H9 (cell line): ENCODE results near the gene SMIM22. TPM values are rescaled to one million over a fixed set of nuclear protein-coding genes. Genes with fewer than 3 reads are reported as not detected.

ENCODE experiments used
- DNase-seq: peaks from one replicate; pipeline ENCODE4 v3.0.0-alpha.2; 2017
- H2AFZ ChIP-seq: one replicate; pipeline ENCODE4 v1.6.1; 2013; ENCODE audit warnings: mild to moderate bottlenecking, low read length, control low read depth, moderate library complexity
- H2AK5ac ChIP-seq: 2 replicates; pipeline ENCODE4 v1.6.1; 2013; ENCODE audit warnings: low read length, control low read depth, mixed read lengths; ENCODE audit not compliant: insufficient read length
- H2BK120ac ChIP-seq: one replicate; pipeline ENCODE4 v1.6.1; 2013; ENCODE audit warnings: low read depth, mild to moderate bottlenecking, low read length, control low read depth, inconsistent platforms; ENCODE audit not compliant: poor library complexity, severe bottlenecking
- H2BK12ac ChIP-seq: 2 replicates; pipeline ENCODE4 v1.6.1; 2013; ENCODE audit warnings: low read length, control low read depth, mixed read lengths, low read depth; ENCODE audit not compliant: insufficient read length
- H2BK15ac ChIP-seq: 2 replicates; pipeline ENCODE4 v1.6.1; 2013; ENCODE audit warnings: low read depth, low read length, control low read depth
- H2BK20ac ChIP-seq: one replicate; pipeline ENCODE4 v1.6.1; 2013; ENCODE audit warnings: low read depth, mild to moderate bottlenecking, low read length, control low read depth, inconsistent platforms; ENCODE audit not compliant: poor library complexity, severe bottlenecking
- H2BK5ac ChIP-seq: 2 replicates; pipeline ENCODE4 v1.6.1; 2013; ENCODE audit warnings: low read length, control low read depth, mixed read lengths; ENCODE audit not compliant: insufficient read length
- H3K14ac ChIP-seq: 2 replicates; pipeline ENCODE4 v1.6.1; 2013; ENCODE audit warnings: low read length, control low read depth; ENCODE audit not compliant: insufficient read depth
- H3K18ac ChIP-seq: 2 replicates; pipeline ENCODE4 v1.6.1; 2013; ENCODE audit warnings: low read depth, mild to moderate bottlenecking, mixed read lengths, low read length, control low read depth; ENCODE audit not compliant: insufficient read length
- H3K23ac ChIP-seq: 2 replicates; pipeline ENCODE4 v1.6.1; 2013; ENCODE audit warnings: low read length, control low read depth, mixed read lengths, low read depth; ENCODE audit not compliant: insufficient read length
- H3K23me2 ChIP-seq: 2 replicates; pipeline ENCODE4 v1.6.1; 2013; ENCODE audit warnings: low read depth, mild to moderate bottlenecking, mixed read lengths, low read length, control low read depth; ENCODE audit not compliant: insufficient read length, poor library complexity, severe bottlenecking
- H3K27ac ChIP-seq: 2 replicates; pipeline ENCODE4 v1.5.1; 2013; ENCODE audit warnings: low read length, control low read depth, mixed read lengths, low read depth; ENCODE audit not compliant: insufficient read length
- H3K27me3 ChIP-seq: 2 replicates; pipeline ENCODE4 v1.6.1; 2013; ENCODE audit warnings: low read length, control low read depth, inconsistent platforms; ENCODE audit not compliant: insufficient read depth
- H3K4ac ChIP-seq: 2 replicates; pipeline ENCODE4 v1.6.1; 2013; ENCODE audit warnings: low read depth, mild to moderate bottlenecking, control low read depth, inconsistent platforms, low read length, moderate library complexity
- H3K4me1 ChIP-seq: 2 replicates; pipeline ENCODE4 v1.6.1; 2013; ENCODE audit warnings: low read length, control low read depth, inconsistent platforms; ENCODE audit not compliant: insufficient read depth
- H3K4me2 ChIP-seq: 2 replicates; pipeline ENCODE4 v1.6.1; 2013; ENCODE audit warnings: low read length, control low read depth, mixed read lengths; ENCODE audit not compliant: insufficient read length, insufficient read depth
- H3K56ac ChIP-seq: 2 replicates; pipeline ENCODE4 v1.6.1; 2013; ENCODE audit warnings: low read depth, mild to moderate bottlenecking, mixed read lengths, low read length, control low read depth; ENCODE audit not compliant: insufficient read length
- H3K79me1 ChIP-seq: 2 replicates; pipeline ENCODE4 v1.6.1; 2013; ENCODE audit warnings: low read depth, mild to moderate bottlenecking, moderate library complexity, low read length, control low read depth, inconsistent platforms; ENCODE audit not compliant: insufficient read depth, poor library complexity, severe bottlenecking
- H3K79me2 ChIP-seq: 2 replicates; pipeline ENCODE4 v1.6.1; 2013; ENCODE audit warnings: low read length, control low read depth, inconsistent platforms; ENCODE audit not compliant: insufficient read depth
- H3K9ac ChIP-seq: 2 replicates; pipeline ENCODE4 v1.6.1; 2013; ENCODE audit warnings: low read length, control low read depth, mixed read lengths; ENCODE audit not compliant: insufficient read length; ENCODE audit errors: extremely low read depth
- H3K9me3 ChIP-seq: one replicate; pipeline ENCODE4 v1.6.1; 2013; ENCODE audit warnings: low read depth, low read length, inconsistent platforms; ENCODE audit not compliant: control insufficient read depth
- H3T11ph ChIP-seq: one replicate; pipeline ENCODE4 v1.6.1; 2013; ENCODE audit warnings: mild to moderate bottlenecking, low read length, control low read depth, inconsistent platforms
- H4K20me1 ChIP-seq: one replicate; pipeline ENCODE4 v1.6.1; 2013; ENCODE audit not compliant: control insufficient read depth, insufficient read length, insufficient read depth
- H4K5ac ChIP-seq: 2 replicates; pipeline ENCODE4 v1.6.1; 2013; ENCODE audit warnings: low read depth, mild to moderate bottlenecking, mixed read lengths, low read length, control low read depth; ENCODE audit not compliant: insufficient read length
- H4K8ac ChIP-seq: replicated peaks from 2 replicates; pipeline ENCODE4 v1.6.1; 2013; ENCODE audit warnings: low read length, control low read depth, mixed read lengths, low read depth; ENCODE audit not compliant: insufficient read length
- H4K91ac ChIP-seq: 2 replicates; pipeline ENCODE4 v1.6.1; 2013; ENCODE audit warnings: low read depth, mild to moderate bottlenecking, moderate library complexity, mixed read lengths, low read length, control low read depth; ENCODE audit not compliant: insufficient read length
- H3K27ac Mint-ChIP-seq, 3 experiments: 2 replicates in 2 of 3; 3 replicates in 1 of 3; pipeline ENCODE4 v1.8.0; 2020 to 2021; ENCODE audit warnings: mixed read lengths in 3 of 3, mild to moderate bottlenecking in 1 of 3, moderate library complexity in 1 of 3
- H3K27me3 Mint-ChIP-seq: 2 replicates; pipeline ENCODE4 v1.8.0; 2021; ENCODE audit warnings: low read depth, mild to moderate bottlenecking, moderate library complexity, mixed read lengths
- H3K36me3 Mint-ChIP-seq, 3 experiments: 2 replicates in 2 of 3; 3 replicates in 1 of 3; pipeline ENCODE4 v1.8.0; 2020 to 2021; ENCODE audit warnings: low read depth in 3 of 3, mixed read lengths in 3 of 3; ENCODE audit not compliant: insufficient read depth in 1 of 3
- H3K4me1 Mint-ChIP-seq, 2 experiments: 2 replicates each; pipeline ENCODE4 v1.8.0; 2020; ENCODE audit warnings: mixed read lengths in 2 of 2
- H3K4me3 Mint-ChIP-seq, 2 experiments: 2 replicates in 1 of 2; 3 replicates in 1 of 2; pipeline ENCODE4 v1.8.0; 2020 to 2021; ENCODE audit warnings: mild to moderate bottlenecking in 2 of 2, mixed read lengths in 2 of 2, moderate library complexity in 1 of 2
- H3K9me3 Mint-ChIP-seq, 2 experiments: 2 replicates in 1 of 2; 3 replicates in 1 of 2; pipeline ENCODE4 v1.8.0; 2020; ENCODE audit warnings: mild to moderate bottlenecking in 2 of 2, mixed read lengths in 2 of 2, moderate library complexity in 1 of 2
- CTCF ChIP-seq: fragments of 200-600 bp; sonication (generic); conservative IDR thresholded peaks from 3 replicates; pipeline ENCODE4 v1.8.0; 2021; ENCODE audit warnings: antibody characterized with exemption, mild to moderate bottlenecking
- WGBS: extraction: QIAGEN DNeasy Blood & Tissue Kit; methylation state at CpG from one replicate; pipeline ENCODE4 v1.1.7; 2013; ENCODE audit warnings: missing lambda C conversion rate, low lambda C conversion rate, mixed read lengths; ENCODE audit not compliant: insufficient read length; ENCODE audit errors: extremely low coverage; 5-methylcytosine and 5-hydroxymethylcytosine counted together
- total RNA-seq: library from RNA; stranded (reverse); gene quantifications from 2 replicates; pipeline ENCODE4 v1.2.1, GENCODE V29; 2021

Gene SMIM22
- total RNA-seq, 1 experiment from 2014 or later, result not detected

GRCh38 chr16:4836727-4837126 is 41.6 kb downstream of the SMIM22 start:
- H3K4me1 Mint-ChIP-seq, result no peaks in the 10 kb centered on the region
- H2AFZ ChIP-seq, result no peak overlapping the region
- H3K4me1 ChIP-seq, result no peaks in the 10 kb centered on the region

More at GRCh38 chr16:4836727-4837126, 41.6 kb downstream of the SMIM22 start:
- Histone ChIP-seq H3K79me1 (no peaks in the 10 kb centered on the region), H2AK5ac (no peak overlapping the region), H3K79me2 (peaks cover 3% of the 10 kb centered on the region; the same call in 1 of the 2 replicates), H3K4ac (no peak overlapping the region), H3K9ac (no peak overlapping the region), H3K14ac (no peak overlapping the region), H4K91ac (no peak overlapping the region), H3K4me2 (no peak overlapping the region), H4K5ac (no peak overlapping the region), H3K23ac (no peak overlapping the region), H3K56ac (no peak overlapping the region), H4K20me1 (no peaks in the 10 kb centered on the region), H3K27me3 (no peaks in the 10 kb centered on the region), H3K18ac (no peak overlapping the region), H3K23me2 (no peaks in the 10 kb centered on the region), H2BK120ac (no peak overlapping the region), H2BK5ac (no peak overlapping the region), H3K27ac (no peak overlapping the region), H2BK12ac (no peak overlapping the region), H4K8ac (no peak overlapping the region), H2BK20ac (no peak overlapping the region), H2BK15ac (no peak overlapping the region), H3T11ph (no peak overlapping the region), H3K9me3 (no peaks in the 10 kb centered on the region)
- no peak overlapping the region for H3K4me3 Mint-ChIP-seq
- H3K9me3 Mint-ChIP-seq, result no peaks in the 10 kb centered on the region
- no peak for TF ChIP-seq CTCF
- H3K36me3 Mint-ChIP-seq, result peaks cover 29 to 73% (median 60%) of the 10 kb centered on the region in 3 experiments; a peak in 6 of 7 replicates
- H3K27me3 Mint-ChIP-seq, result no peaks in the 10 kb centered on the region
- DNase-seq, result no peak
- H3K27ac Mint-ChIP-seq, result no peak overlapping the region
- WGBS, result no CpG with 5 or more reads among the region's 2 CpGs
